ENCODE measurements around the gene LRRD1. TPM values are rescaled to one million over a fixed set of nuclear protein-coding genes. Genes with fewer than 3 reads are reported as not detected.

Gene LRRD1
- total and polyA plus RNA-seq, 11 donors = 0.17 to 0.33 (median 0.19) TPM; not detected in 7

DNA sequence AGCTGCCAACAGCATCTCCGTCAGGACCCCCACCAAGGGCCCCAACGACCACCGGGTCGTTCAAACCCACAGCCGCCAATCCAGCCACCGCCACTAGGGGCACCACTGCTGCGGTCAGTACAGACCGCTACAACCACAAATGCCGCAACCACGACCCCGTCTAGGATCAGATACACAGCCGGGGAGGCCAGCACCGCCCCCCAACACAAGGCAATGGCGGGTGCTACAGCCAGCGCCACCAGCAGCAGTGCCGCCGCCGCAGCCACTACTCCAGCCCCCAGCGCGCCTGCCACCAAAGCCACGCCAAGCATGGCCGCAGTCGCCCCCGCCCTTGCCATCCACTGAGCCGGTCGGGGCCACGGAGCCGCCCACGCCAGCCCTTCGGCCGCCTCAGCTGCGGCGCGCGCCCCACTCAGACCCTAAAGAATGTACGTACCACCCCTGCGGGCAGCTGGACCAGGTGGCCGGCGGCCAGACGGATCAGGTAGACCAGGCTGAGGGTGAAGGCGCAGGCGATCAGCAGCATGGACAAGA is 45.1 kb downstream of the LRRD1 start:
- Histone ChIP-seq H3K36me3 (peaks cover 0 to 27% (median 14%) of the 10 kb centered on the region in 9 donors), H3K27ac (peak overlapping the region; percentile 62 to 97 (median 96)), H3K27me3 (no peaks in the 10 kb centered on the region), H3K9me3 (no peaks in the 10 kb centered on the region), H3K4me3 (peak overlapping the region; percentile 72 to 99 (median 94)), H3K4me1 (peaks cover 0 to 26% (median 16%) of the 10 kb centered on the region in 12 donors)
- DNase-seq (peak; percentile 58 to 83 (median 74)), ATAC-seq (peak; percentile 29 to 64 (median 50))
- intact Hi-C loops (cut with DNase I) = loop anchor here in 4 of 10 donors (5.0 kb wide), 4 partner anchors 113 to 318 kb away; partner anchors contain the start of genes AKAP9 (in 1 of the 4), ANKIB1 (in 1 of the 4), GATAD1 (in 1 of the 4) and KRIT1 (in 1 of the 4)
- WGBS, 4 donors = 0 to 1% (median 1%) methylated on average over 13 to 42 of the region's 42 CpGs
- TF ChIP-seq CTCF (IDR thresholded peaks at IDR 0.05) (peak; percentile 57 to 89 (median 72)), POLR2A (IDR thresholded peaks at IDR 0.05) (no peak)

DNA sequence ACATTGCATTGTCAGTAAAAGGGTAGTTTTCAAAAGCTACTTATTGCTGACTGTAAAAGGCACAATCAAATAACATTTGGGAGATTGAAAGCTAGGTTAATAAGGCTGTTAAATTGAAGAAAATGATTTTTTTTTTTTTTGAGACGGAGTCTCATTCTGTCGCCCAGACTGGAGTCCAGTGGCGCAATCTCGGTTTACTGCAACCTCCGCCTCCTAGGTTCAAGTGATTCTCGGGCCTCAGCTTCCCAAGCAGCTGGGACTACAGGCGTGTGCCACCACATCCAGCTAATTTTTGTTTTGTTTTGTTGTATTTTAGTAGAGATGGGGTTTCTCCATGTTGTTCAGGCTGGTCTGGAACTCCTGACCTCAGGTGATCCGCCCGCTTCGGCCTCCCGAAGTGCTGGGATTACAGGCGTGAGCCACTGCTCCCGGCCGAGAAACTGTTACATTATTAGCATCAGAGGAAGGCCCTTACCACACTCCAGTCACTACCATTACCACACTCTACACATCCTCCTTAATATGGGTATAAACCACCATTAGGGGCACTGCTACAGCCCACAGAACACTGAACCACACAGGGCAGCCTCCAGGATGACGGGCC is 45.7 kb downstream of the LRRD1 start:
- peak overlapping the region; percentile 72 to 99 (median 94) for H3K4me3 ChIP-seq
- H3K27me3 ChIP-seq = no peaks in the 10 kb centered on the region
- DNase-seq = no peak
- H3K4me1 ChIP-seq = peaks cover 0 to 26% (median 16%) of the 10 kb centered on the region in 12 donors
- no peaks in the 10 kb centered on the region for H3K9me3 ChIP-seq
- 41 to 54% (median 53%) methylated on average over 14 to 15 of the region's 15 CpGs for whole genome bisulfite sequencing, 4 donors
- peak in 2 of 4 donors; percentile 13 to 20 for ATAC-seq
- intact Hi-C loops (cut with DNase I) = loop anchor here in 4 of 10 donors (5.0 kb wide), 4 partner anchors 114 to 319 kb away; partner anchors contain the start of genes AKAP9 (in 1 of the 4), ANKIB1 (in 1 of the 4), GATAD1 (in 1 of the 4) and KRIT1 (in 1 of the 4)
- peaks cover 0 to 31% (median 18%) of the 10 kb centered on the region in 9 donors for H3K36me3 ChIP-seq
- TF ChIP-seq POLR2A (IDR thresholded peaks at IDR 0.05) (no peak), CTCF (IDR thresholded peaks at IDR 0.05) (no peak)
- H3K27ac ChIP-seq = peak overlapping the region in 11 of 12 donors; percentile 88 to 97 (median 96)

GRCh38 chr7:92131764-92132330 is 47.1 kb downstream of the LRRD1 start:
- ATAC-seq (no peak), DNase-seq (no peak)
- Histone ChIP-seq H3K36me3 (peaks cover 0 to 44% (median 31%) of the 10 kb centered on the region in 9 donors), H3K9me3 (no peaks in the 10 kb centered on the region), H3K4me3 (no peak overlapping the region), H3K27ac (no peak overlapping the region), H3K27me3 (no peaks in the 10 kb centered on the region), H3K4me1 (peaks cover 0 to 26% (median 16%) of the 10 kb centered on the region in 12 donors)
- TF ChIP-seq CTCF (IDR thresholded peaks at IDR 0.05) (no peak), POLR2A (IDR thresholded peaks at IDR 0.05) (no peak)
- 69 to 78% (median 76%) methylated on average over 4 of the region's 4 CpGs for WGBS, 4 donors
- intact Hi-C loops (cut with DNase I) = loop anchor here in 4 of 10 donors (5.0 kb wide), 4 partner anchors 115 to 320 kb away; partner anchors contain the start of genes AKAP9 (in 1 of the 4), ANKIB1 (in 1 of the 4), GATAD1 (in 1 of the 4) and KRIT1 (in 1 of the 4)
